Measurements from ENCODE around the gene IL25.
"Not testable (repeated sequence)": the region's sequence is repeated elsewhere in the genome, so short reads cannot be mapped to it uniquely, and the experiment has no call there.

IL25 gene

DNA sequence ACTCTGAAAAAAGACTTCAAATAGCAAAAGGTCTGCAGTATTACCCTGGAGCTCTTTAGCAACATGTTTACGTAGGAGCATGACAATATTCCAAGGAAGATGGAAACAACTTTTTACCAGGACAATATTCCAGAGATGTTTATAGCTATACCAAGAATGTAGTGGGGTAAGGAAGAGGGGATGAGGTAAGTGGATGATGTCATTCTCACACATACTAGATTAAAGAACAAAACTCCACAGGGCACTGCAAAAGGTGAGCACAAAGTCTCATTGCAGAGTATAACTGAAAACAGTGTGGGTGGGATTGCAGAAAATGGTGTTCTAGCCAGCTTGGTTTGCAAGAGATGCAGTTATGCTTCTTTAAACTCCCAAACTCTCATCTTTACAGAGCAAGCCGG lies 12.6 kb downstream of the IL25 start:
- Histone ChIP-seq H3K9ac (ENCODE audit: low read length) (no peak overlapping the region), H3K79me2 (ENCODE audit: insufficient read depth, low read length) (no peaks in the 10 kb centered on the region), H3K4me2 (ENCODE audit: low read depth, low read length, poor library complexity, severe bottlenecking) (no peak overlapping the region)

DNA sequence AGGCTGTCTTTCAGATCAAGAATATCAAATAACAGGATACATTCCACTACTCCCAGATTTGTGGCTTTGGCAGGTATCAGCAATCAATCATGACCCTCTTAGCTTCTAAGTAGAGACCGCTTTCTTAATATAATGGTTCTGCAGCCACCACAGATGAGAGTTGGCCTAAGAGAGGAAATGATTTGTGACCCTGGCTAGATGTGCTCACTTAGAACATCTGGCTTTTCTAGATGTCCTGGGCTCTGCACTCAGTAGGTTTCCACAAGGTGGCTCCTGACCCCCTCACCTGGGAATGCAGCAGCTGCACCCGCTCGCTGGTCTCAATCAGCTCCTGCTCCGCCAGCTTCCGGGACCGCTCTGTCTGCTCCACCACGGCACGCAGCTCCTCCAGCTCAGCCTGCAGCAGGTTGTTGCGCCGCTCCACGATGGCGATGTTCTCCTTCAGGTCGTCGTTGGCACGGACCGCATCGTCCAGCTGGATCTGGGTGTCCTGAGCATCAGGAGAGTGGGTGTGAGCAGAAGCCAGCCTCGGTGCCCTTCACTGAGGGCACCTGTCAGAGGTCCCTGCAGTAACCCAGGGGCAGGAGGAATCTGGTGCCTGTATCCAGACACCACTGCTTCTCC lies 13.1 kb downstream of the IL25 start:
- H3K9ac ChIP-seq (ENCODE audit: low read length) = no peak overlapping the region
- H3K4me2 ChIP-seq (ENCODE audit: low read depth, low read length, poor library complexity, severe bottlenecking) = no peak overlapping the region
- H3F3A ChIP-seq (ENCODE audit: insufficient read depth) = no peaks in the 10 kb centered on the region
- no peaks in the 10 kb centered on the region for H3K79me2 ChIP-seq (ENCODE audit: insufficient read depth, low read length)
- no peaks in the 10 kb centered on the region for H3K36me3 ChIP-seq (ENCODE audit: low read length)
- H3K4me3 ChIP-seq (ENCODE audit: insufficient read depth, low read length, poor library complexity, severe bottlenecking) = no peak overlapping the region
- no peaks in the 10 kb centered on the region for H3K9me3 ChIP-seq (ENCODE audit: insufficient read depth, low read length)
- H2AFZ ChIP-seq (ENCODE audit: low read depth, low read length, severe bottlenecking) = no peak overlapping the region
- no peaks in the 10 kb centered on the region for H4K20me1 ChIP-seq (ENCODE audit: low read depth, low read length)
- TF ChIP-seq CTCF (IDR thresholded peaks at IDR 0.05; ENCODE audit: insufficient read depth, low read length, poor library complexity, severe bottlenecking) = no peak
- no peak for TF ChIP-seq EZH2phosphoT487 (conservative IDR thresholded peaks at IDR 0.05; ENCODE audit: low read length)
- H3K27me3 ChIP-seq (ENCODE audit: low read length) = no peaks in the 10 kb centered on the region
- H3K27ac ChIP-seq (ENCODE audit: low read depth, low read length) = no peak overlapping the region
- no peaks in the 10 kb centered on the region for H3K9me2 ChIP-seq (replicated peaks; ENCODE audit: insufficient read depth, low read length)

More for the DNA sequence above, 12.6 kb downstream of the IL25 start:
- H3K9me3 ChIP-seq (ENCODE audit: insufficient read depth, low read length) = no peaks in the 10 kb centered on the region
- no peak for TF ChIP-seq EZH2phosphoT487 (conservative IDR thresholded peaks at IDR 0.05; ENCODE audit: low read length)
- TF ChIP-seq CTCF (IDR thresholded peaks at IDR 0.05; ENCODE audit: insufficient read depth, low read length, poor library complexity, severe bottlenecking) = no peak
- H3K4me3 ChIP-seq (ENCODE audit: insufficient read depth, low read length, poor library complexity, severe bottlenecking) = no peak overlapping the region
- no peaks in the 10 kb centered on the region for H3K9me2 ChIP-seq (replicated peaks; ENCODE audit: insufficient read depth, low read length)
- H3F3A ChIP-seq (ENCODE audit: insufficient read depth) = no peaks in the 10 kb centered on the region
- no peaks in the 10 kb centered on the region for H3K27me3 ChIP-seq (ENCODE audit: low read length)
- no peak overlapping the region for H2AFZ ChIP-seq (ENCODE audit: low read depth, low read length, severe bottlenecking)
- no peaks in the 10 kb centered on the region for H4K20me1 ChIP-seq (ENCODE audit: low read depth, low read length)
- no peaks in the 10 kb centered on the region for H3K36me3 ChIP-seq (ENCODE audit: low read length)
- no peak overlapping the region for H3K27ac ChIP-seq (ENCODE audit: low read depth, low read length)

DNA sequence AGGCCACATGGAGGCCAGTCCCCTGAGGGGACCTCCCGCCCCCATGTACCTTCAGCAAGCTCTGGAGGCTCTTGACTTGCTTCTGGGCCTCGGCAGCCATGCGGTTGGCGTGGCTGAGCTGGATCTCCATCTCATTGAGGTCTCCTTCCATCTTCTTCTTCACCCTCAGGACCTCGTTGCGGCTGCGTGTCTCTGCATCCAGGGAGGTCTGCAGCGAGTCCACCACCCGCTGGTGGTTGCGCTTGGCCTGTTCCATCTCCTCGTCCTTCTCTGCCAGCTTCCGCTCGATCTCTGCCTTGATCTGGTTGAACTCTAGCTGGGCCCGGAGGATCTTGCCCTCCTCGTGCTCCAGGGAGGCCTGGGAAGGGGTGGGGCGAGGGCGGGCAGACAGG lies 13.7 kb downstream of the IL25 start:
- H3K4me3 ChIP-seq (ENCODE audit: insufficient read depth, low read length, poor library complexity, severe bottlenecking); H3K79me2 ChIP-seq (ENCODE audit: insufficient read depth, low read length); H3K9me2 ChIP-seq (replicated peaks; ENCODE audit: insufficient read depth, low read length); H3K27ac ChIP-seq (ENCODE audit: low read depth, low read length); H4K20me1 ChIP-seq (ENCODE audit: low read depth, low read length); H3K27me3 ChIP-seq (ENCODE audit: low read length); H3F3A ChIP-seq (ENCODE audit: insufficient read depth); H3K36me3 ChIP-seq (ENCODE audit: low read length); H2AFZ ChIP-seq (ENCODE audit: low read depth, low read length, severe bottlenecking); H3K9me3 ChIP-seq (ENCODE audit: insufficient read depth, low read length); H3K9ac ChIP-seq (ENCODE audit: low read length); H3K4me2 ChIP-seq (ENCODE audit: low read depth, low read length, poor library complexity, severe bottlenecking): not testable (repeated sequence)

DNA sequence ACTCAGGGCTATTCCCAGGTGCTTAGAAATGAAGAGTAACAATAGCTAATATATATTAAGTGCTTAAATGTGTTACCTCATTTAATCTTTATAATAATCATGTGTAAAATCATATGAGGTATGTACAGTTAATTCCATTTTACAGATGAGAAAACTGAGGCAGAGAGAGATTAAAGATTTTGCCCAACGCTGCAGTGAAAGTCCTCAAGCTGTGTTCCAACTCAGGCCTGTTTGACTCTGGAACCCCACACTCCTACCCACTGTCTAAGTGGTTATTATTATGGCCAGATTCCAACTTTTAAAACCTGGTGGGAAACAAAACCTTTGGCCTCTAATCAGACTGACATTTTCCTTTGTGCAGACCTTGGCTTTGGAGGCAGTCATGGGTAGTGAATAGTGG lies 14.4 kb downstream of the IL25 start:
- Histone ChIP-seq H3K4me2 (ENCODE audit: low read depth, low read length, poor library complexity, severe bottlenecking) (no peak overlapping the region), H3K79me2 (ENCODE audit: insufficient read depth, low read length) (no peaks in the 10 kb centered on the region), H3K9me2 (replicated peaks; ENCODE audit: insufficient read depth, low read length) (no peaks in the 10 kb centered on the region), H3K9ac (ENCODE audit: low read length) (no peak overlapping the region), H3K9me3 (ENCODE audit: insufficient read depth, low read length) (no peaks in the 10 kb centered on the region), H3K36me3 (ENCODE audit: low read length) (no peaks in the 10 kb centered on the region), H3K27me3 (ENCODE audit: low read length) (no peaks in the 10 kb centered on the region), H3F3A (ENCODE audit: insufficient read depth) (no peaks in the 10 kb centered on the region), H4K20me1 (ENCODE audit: low read depth, low read length) (no peaks in the 10 kb centered on the region), H3K4me3 (ENCODE audit: insufficient read depth, low read length, poor library complexity, severe bottlenecking) (no peak overlapping the region), H3K27ac (ENCODE audit: low read depth, low read length) (no peak overlapping the region), H2AFZ (ENCODE audit: low read depth, low read length, severe bottlenecking) (no peak overlapping the region)
- TF ChIP-seq EZH2phosphoT487 (conservative IDR thresholded peaks at IDR 0.05; ENCODE audit: low read length) (no peak), CTCF (IDR thresholded peaks at IDR 0.05; ENCODE audit: insufficient read depth, low read length, poor library complexity, severe bottlenecking) (no peak)
